HepG2 (cell line): Measurements from ENCODE around the gene FAM20A. TPM values are rescaled to one million over a fixed set of nuclear protein-coding genes. Genes with fewer than 3 reads are reported as not detected.

ENCODE experiments used
- ARID5B ChIP-seq: IDR thresholded peaks from 2 replicates; pipeline ENCODE4 v1.4.0; 2020; ENCODE audit warnings: mild to moderate bottlenecking, missing genetic modification reagents
- FOXJ3 ChIP-seq: sonication (generic); formaldehyde crosslinking; IDR thresholded peaks from 2 replicates; pipeline ENCODE4 v1.4.0; 2020; ENCODE audit warnings: missing genetic modification reagents, mild to moderate bottlenecking, borderline replicate concordance
- FOXO1 ChIP-seq: sonication (generic); formaldehyde crosslinking; IDR thresholded peaks from 2 replicates; pipeline ENCODE4 v1.4.0; 2020; ENCODE audit warnings: missing genetic modification reagents
- GATAD1 ChIP-seq: IDR thresholded peaks from 2 replicates; pipeline ENCODE4 v1.6.1; 2016; ENCODE audit warnings: missing genetic modification reagents, missing compliant biosample characterization
- HDAC2 ChIP-seq: sonication (generic); formaldehyde crosslinking; IDR thresholded peaks from 2 replicates; pipeline ENCODE4 v1.4.0; 2020; ENCODE audit warnings: missing genetic modification reagents
- ISL2 ChIP-seq: sonication (generic); formaldehyde crosslinking; IDR thresholded peaks from 2 replicates; pipeline ENCODE4 v1.5.0; 2020; ENCODE audit warnings: missing genetic modification reagents
- JDP2 ChIP-seq: sonication (generic); formaldehyde crosslinking; IDR thresholded peaks from 2 replicates; pipeline ENCODE4 v1.8.1; 2022; ENCODE audit warnings: missing genetic modification reagents, borderline replicate concordance
- MED1 ChIP-seq: sonication (generic); formaldehyde crosslinking; IDR thresholded peaks from 2 replicates; pipeline ENCODE4 v1.4.0; 2020; ENCODE audit warnings: missing genetic modification reagents
- NR2F2 ChIP-seq: IDR thresholded peaks from 2 replicates; pipeline ENCODE4 v1.6.1; 2012; ENCODE audit warnings: low read depth, inconsistent platforms, borderline replicate concordance
- SOX5 ChIP-seq: IDR thresholded peaks from 2 replicates; pipeline ENCODE4 v1.6.1; 2016; ENCODE audit warnings: borderline replicate concordance
- TFAP4 ChIP-seq: sonication (generic); IDR thresholded peaks from 2 replicates; pipeline ENCODE4 v1.6.1; 2016; ENCODE audit warnings: low read depth, borderline replicate concordance
- ZNF577 ChIP-seq: sonication (generic); formaldehyde crosslinking; IDR thresholded peaks from 2 replicates; pipeline ENCODE4 v1.4.0; 2020; ENCODE audit warnings: mild to moderate bottlenecking, low read depth, missing genetic modification reagents, borderline replicate concordance
- polyA plus RNA-seq, 8 experiments: library from polyadenylated mRNA; depleted of rRNA in 3 of 8; stranded (reverse) in 7 of 8; unstranded in 1 of 8; fragments of >200 nt; fragmentation: Illumina TruSeq in 4 of 8; extraction: Trizol in 4 of 8; gene quantifications; 2 replicates each; pipeline versions ENCODE4 v1.2.1 to v1.2.3, GENCODE V29; 2011 to 2016; ENCODE audit warnings: low read depth in 4 of 8, missing spikeins in 1 of 8, mixed read lengths in 1 of 8; ENCODE audit not compliant: insufficient read depth in 1 of 8
- total RNA-seq, 5 experiments: library from RNA; depleted of rRNA; stranded (reverse); fragments of >200 nt; fragmentation: Illumina TruSeq; extraction: Trizol; gene quantifications; 2 replicates each; pipeline ENCODE4 v1.2.3, GENCODE V29; 2016; ENCODE audit warnings: low read depth in 1 of 5
- TF ChIP-seq, protein P1 (sequence below): sonication (generic); formaldehyde crosslinking; IDR thresholded peaks from 2 replicates; pipeline ENCODE4 v1.9.0; 2021; ENCODE audit warnings: missing genetic modification reagents, borderline replicate concordance
- TF ChIP-seq, protein P2 (sequence below): IDR thresholded peaks from 2 replicates; pipeline ENCODE4 v1.6.1; 2016; ENCODE audit warnings: low read depth

Gene FAM20A
- total and polyA plus RNA-seq, 2 of the 13 experiments (the other 11 are each of a cell fraction or from before 2014, with no cell fraction given), result 9.3 to 20.7 TPM

DNA sequence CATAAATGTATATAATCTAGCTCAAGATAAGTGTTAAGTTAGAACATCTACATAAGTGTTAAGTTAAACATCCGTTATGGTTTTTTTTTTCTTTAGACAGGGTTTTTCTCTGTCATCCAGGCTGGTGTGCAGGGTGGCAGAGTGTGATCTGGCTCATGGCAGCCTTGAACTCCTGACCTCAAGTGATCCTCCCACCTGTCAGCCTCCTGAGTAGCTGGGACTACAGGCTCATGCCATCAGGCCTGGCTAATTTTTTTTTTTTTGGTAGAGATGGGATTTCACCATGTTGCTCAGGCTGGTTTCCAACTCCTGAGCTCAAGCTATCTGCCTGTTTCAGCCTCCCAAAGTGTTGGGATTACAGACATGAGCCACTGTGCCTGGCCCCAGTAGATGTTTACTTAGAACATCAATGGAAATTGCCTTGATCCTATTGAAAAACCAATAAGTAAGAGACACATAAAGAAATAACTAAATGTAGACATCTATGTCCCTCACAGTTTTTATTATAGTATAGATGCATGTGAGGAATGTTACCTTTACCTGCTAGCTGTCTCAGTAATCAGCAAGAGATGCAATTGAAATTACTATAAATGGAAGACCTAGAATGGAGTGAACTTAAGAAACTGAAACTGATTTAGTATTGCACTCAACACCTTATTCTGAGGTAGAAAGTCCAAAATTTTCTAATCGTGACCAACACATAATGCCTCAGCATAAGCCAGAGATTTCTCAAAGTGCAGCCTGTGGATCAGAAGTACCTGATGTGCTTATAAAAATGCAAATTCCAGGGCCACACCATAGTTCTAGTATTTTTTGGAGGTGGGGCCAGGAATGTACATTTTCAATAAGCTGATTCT, 5.5 kb upstream of the FAM20A start (continued):
- TF ChIP-seq, protein P1, sequence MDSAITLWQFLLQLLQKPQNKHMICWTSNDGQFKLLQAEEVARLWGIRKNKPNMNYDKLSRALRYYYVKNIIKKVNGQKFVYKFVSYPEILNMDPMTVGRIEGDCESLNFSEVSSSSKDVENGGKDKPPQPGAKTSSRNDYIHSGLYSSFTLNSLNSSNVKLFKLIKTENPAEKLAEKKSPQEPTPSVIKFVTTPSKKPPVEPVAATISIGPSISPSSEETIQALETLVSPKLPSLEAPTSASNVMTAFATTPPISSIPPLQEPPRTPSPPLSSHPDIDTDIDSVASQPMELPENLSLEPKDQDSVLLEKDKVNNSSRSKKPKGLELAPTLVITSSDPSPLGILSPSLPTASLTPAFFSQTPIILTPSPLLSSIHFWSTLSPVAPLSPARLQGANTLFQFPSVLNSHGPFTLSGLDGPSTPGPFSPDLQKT (CRISPR knock-in tag), result no peak
- TF ChIP-seq GATAD1 (no peak), JDP2 (CRISPR knock-in tag) (no peak), ARID5B (peak; percentile 82), SOX5 (CRISPR knock-in tag) (peak; percentile 54; the same call in 1 of the 2 replicates), FOXJ3 (CRISPR knock-in tag) (0 out of 2 replicates have a peak, but pooled peaks have one; percentile 24), TFAP4 (peak; percentile 23; the same call in 1 of the 2 replicates), ISL2 (CRISPR knock-in tag) (peak; percentile 57; the same call in 1 of the 2 replicates), FOXO1 (CRISPR knock-in tag) (0 out of 2 replicates have a peak, but pooled peaks have one; percentile 32), MED1 (CRISPR knock-in tag) (peak; percentile 76), NR2F2 (peak; percentile 83), HDAC2 (CRISPR knock-in tag) (peak; percentile 75), ZNF577 (CRISPR knock-in tag) (peak; percentile 50; the same call in 1 of the 2 replicates)
- TF ChIP-seq, protein P2, sequence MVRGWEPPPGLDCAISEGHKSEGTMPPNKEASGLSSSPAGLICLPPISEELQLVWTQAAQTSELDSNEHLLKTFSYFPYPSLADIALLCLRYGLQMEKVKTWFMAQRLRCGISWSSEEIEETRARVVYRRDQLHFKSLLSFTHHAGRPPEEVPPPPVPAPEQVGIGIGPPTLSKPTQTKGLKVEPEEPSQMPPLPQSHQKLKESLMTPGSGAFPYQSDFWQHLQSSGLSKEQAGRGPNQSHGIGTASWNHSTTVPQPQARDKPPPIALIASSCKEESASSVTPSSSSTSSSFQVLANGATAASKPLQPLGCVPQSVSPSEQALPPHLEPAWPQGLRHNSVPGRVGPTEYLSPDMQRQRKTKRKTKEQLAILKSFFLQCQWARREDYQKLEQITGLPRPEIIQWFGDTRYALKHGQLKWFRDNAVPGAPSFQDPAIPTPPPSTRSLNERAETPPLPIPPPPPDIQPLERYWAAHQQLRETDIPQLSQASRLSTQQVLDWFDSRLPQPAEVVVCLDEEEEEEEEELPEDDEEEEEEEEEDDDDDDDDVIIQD (CRISPR knock-in tag), result peak; percentile 25; the same call in 1 of the 2 replicates
